HG03108 (cell line): Measurements from ENCODE around the gene STMN3.
"Not testable (repeated sequence)": the region's sequence is repeated elsewhere in the genome, so short reads cannot be mapped to it uniquely, and the experiment has no call there.

ENCODE experiments used
- ATAC-seq: cut with Tn5 transposase; IDR thresholded peaks from one replicate; pipeline ENCODE4 v1.9.1; 2021; ENCODE audit warnings: moderate library complexity; ENCODE audit not compliant: unreplicated experiment

Gene STMN3

DNA sequence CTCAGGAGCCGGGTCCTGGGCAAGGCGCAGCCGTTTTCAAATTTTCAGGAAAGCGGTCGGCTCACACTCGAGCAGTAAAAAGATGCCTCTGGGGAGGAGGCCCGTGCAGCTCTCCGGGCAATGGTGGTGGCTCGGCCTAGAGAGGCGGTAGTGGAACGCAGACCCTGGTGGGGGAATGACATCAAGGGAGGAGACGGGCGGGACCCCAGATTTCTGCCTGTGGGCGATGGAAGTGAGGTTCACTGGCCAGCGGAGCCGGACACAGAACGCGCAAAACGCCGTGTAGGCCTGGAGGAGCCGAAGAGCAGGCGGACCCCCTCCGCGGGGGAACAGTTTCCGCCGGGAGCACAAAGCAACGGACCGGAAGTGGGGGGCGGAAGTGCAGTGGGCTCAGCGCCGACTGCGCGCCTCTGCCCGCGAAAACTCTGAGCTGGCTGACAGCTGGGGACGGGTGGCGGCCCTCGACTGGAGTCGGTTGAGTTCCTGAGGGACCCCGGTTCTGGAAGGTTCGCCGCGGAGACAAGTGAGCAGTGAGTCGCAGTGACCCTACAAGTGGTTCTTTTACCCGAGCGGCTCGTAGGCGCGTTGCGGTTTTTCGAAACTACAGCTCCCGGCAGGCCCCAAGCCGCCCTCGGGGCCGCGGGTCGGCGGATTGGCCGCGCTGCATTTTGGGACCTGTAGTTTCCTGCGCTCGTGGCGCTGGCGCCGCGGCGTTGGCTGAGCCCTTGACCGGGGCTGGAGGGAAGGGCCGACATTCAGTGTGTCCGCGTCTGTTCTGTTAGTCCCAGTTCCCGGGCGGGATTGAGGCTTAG lies 4.9 kb upstream of the STMN3 start, which contains the start of gene RTEL1:
TSS of gene RTEL1 (plus strand) at position 376 of the 812 bp plus-strand sequence. CDS start 1,091 bp downstream, outside the sequence.
- ATAC-seq = peak; percentile 77

DNA sequence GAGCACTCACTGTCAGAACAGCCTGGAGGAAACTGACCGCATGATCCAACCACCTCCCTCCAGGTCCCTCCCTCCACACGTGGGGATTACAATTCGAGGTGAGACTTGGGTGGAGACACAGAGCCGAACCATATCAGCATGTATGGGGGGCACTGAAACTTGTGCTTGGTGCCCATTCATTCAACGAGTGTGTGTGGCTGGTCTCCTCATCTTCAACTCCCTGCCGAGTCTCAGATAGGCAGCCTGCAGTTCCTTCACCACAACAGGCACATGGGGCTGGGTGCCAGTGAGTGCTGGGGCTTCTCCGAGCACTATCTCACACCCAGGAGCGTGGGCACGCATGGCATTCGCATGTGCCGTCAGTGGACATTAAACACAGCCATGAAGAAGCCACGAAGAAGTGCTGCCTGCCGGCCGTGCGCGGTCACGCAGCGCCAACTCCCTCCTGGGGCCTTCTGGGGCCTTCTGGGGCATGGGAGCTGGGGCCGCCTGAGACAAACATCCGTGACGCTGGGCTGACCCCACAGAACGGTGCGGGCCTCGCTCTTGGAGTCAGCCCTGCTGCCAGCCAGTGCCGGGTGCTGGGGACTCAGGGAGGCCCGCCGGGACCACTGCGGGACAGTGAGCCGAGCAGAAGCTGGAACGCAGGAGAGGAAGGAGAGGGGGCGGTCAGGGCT lies 4.2 kb upstream of the STMN3 start:
- no peak for ATAC-seq

DNA sequence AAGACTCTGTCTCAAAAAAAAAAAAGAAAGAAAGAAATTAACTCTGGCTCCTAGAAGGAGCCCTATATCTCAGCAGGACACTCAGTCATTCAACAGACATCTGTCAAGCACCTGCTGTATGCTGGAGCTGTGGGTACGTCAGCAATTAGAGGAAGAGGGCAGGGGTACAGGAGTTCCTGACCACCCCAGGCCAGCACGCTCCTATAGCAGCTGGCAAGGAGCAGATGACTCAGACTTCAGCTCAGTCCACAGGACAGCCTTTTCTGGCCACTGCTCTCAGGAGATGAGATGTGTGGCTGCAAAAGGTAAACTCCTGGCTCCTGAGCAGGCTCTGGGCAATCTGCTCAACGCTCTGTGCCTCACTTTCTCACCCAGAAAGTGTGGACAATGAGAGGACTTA lies 3.2 kb upstream of the STMN3 start:
- no peak for ATAC-seq

DNA sequence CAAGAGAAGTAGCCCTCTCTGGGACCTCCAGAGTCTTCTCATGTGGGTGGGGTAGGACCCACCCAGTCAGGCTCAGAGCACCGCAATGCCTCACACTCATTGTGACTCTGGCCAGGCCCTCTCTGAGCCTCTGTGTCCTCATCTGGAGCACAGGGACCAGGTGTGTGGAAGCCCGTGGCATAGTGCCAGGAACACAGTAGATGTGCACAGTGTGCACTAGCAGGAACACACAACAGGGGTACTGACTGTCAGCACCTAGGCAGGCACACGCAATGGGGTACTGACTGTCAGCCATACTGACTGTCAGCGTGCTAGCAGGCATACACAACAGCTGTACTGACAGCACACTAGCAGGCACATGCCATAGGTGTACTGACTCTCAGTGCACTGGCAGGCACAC lies 2.0 kb upstream of the STMN3 start:
- ATAC-seq = no peak

DNA sequence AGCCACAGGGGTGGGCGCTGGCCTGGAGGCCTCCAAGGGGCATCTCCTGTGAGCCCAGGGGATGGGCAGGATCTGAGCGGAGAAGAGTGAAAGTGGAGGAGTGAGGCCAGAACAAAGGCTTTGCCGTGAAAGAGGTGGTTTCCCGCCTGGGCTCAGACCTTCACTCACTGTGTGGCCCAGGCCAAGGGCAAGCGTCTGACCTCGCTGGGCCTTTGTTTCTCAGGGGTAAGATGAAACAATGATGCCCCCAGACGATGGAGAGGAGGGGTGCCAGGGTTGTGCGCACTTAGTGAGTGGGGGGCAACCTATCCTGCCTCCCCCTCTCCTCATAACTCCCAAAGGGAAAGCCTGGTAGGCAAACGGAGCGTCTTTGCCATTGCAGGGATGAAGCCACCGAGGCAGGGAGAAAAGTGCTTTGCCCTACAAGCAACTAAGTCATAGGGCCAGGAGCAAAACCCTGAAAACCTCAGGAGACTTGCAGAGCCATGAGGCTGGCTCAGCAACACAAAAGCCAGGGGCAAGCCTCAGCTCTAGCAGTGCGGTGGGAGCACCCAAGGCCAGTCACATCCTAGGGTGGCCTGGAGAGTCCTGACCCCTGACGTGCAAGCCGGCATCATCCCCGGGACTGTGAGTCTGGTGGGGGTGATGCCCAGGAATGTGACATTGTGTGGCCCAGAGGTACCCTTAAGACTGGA lies 897 bp upstream of the STMN3 start:
- no peak for ATAC-seq

DNA sequence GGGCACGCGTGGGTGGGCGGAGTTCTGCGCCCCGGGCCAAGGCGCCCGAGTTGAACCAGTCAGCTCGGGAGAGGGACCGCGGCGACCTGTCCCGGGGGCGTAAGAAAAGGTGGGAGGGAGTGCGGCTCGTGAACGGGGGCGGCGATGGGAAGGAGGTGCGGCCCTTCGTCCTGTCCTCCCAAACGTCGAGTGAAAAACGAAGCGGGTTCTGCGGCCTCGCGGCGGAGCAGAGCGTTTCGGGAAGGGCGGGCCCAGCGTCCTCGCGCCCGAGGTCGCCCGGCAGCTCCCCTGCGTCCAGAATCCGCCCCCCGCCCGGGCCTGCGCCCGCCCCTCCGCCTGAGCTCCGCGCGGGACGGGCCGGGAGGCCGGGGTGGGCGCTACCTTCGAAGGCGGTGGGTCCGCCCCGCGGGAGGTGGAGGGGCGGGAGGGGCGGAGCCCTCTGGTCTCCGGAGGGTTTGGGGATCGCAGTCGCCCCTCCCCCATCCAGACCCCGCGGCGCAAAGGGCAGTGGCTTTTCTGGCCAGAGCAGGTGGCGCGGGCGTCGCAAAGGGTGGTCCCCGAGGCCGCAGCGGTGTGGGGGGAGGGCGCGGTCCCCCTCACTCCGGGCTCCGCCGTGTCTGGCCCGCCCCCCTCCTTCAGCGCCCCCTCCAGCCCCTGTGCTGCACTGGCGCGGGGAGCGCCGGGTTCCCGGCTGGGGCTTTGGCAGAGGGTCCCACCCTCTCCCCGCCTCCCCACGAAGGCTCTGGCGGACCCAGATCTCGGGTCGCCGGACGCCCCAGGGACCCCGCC lies 838 bp downstream of the STMN3 start:
- no peak for ATAC-seq

DNA sequence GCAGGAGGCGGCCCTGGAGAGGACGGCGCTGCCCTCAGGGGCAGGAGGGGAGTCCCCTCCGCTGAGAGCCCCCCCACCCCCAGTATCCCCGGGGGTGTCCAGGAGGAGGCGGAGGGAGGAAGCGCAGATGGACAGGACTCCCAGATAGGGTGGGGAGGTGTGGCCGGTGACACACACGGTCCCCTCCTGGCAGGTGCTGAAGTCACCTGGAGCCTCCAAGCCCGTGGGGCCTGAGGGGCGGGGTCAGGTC lies 1.4 kb downstream of the STMN3 start:
- no peak for ATAC-seq

DNA sequence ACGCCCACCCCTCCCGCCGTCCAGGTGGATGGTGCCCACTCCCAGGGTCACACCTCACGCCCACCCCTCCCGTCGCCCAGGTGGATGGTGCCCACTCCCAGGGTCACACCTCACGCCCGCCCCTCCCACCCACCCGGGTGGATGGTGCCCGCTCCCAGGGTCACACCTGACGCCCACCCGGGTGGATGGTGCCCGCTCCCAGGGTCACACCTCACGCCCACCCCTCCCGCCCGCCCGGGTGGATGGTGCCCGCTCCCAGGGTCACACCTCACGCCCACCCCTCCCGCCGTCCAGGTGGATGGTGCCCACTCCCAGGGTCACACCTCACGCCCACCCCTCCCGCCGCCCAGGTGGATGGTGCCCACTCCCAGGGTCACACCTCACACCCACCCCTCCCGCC lies 2.7 kb downstream of the STMN3 start:
- ATAC-seq = not testable (repeated sequence)

DNA sequence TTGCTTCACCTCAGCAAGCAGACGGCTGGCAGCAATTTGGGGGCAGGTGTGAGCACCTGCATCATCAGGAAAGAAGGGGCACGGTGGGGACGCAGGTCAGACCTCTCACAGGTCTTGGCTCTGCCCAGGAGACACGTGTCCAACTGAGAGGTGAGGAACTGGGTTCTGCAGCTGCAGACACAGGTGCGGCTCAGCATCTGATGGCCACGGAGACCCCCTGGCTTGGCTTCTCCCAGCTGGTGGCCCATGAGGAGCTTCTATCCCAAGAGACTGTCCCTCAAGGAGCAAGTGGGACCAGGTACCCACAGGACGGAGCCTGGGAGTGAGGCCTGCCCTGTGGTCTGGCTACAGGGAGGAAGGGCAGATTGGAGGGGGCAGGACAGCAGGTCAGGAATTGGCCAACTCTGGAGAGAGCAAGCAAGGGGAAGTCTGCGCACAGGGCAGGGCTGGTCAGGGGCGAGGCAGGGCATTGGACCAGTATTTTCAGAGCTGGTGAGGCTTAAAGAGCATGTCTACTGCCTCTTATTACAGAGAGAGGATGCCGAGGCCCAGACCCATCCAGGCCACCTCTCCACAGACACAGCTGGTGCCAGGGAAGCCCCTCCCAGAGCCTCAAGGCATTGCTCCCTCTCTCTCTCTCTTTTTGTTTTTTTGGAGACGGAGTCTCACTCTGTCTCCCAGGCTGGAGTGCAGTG lies 4.2 kb downstream of the STMN3 start:
- no peak for ATAC-seq

DNA sequence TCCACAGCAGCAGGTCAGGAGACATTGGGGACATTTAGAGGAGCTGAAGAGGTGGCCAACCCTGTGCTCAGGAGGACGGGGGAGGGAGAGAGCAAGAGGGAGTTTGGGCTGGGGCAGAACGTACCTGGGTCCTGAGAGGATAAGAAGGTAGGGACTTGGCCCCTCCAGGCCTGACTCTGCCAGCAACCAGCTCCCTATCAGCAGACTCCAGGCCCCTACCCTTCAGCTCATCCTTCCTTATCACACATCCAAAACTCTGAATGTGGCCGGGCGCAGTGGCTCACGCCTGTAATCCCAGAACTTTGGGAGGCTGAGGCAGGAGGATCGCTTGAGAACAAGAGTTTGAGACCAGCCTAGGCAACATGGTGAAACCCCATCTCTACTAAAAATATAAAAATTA lies 5.0 kb downstream of the STMN3 start:
- no peak for ATAC-seq

DNA sequence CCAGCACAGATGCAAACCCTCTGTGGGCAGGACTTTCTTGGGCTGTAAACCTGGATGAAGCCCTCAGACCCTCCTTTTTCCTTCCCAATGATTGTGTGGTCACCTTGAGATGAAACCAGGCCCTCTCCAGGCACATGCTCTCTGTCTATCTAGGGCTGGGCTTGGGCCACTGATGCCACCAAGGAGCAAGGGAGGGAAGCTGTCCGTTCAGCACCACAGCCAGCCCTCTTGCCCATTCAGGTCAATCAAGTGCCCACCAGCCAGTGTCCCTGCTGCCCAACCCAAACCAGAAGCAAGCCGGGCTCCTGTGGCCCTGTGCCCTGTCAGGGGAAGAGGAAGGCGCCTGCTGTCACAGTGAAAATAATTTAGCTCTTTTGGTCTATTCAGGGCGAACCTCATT lies 8.0 kb downstream of the STMN3 start:
- ATAC-seq = no peak

DNA sequence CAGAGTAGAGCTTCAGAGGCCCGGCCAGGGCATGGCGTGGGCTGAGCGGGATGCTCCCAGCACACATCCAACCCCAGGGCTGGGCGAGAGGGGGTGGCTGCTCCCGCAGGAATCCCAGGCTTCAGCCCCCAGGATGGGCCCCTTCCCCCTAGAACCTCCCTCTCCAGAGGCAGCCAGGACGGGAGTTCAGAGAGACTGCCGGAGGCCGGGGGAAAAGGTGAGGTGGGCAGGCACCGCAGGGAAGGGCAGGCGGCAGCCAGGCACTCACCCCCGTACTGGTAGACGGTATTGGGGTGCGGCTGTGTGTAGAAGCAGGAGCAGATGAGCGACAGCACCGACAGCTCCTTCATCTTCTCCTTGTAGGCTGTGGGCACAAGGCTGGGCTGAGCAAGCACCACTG lies 9.3 kb downstream of the STMN3 start:
- no peak for ATAC-seq

DNA sequence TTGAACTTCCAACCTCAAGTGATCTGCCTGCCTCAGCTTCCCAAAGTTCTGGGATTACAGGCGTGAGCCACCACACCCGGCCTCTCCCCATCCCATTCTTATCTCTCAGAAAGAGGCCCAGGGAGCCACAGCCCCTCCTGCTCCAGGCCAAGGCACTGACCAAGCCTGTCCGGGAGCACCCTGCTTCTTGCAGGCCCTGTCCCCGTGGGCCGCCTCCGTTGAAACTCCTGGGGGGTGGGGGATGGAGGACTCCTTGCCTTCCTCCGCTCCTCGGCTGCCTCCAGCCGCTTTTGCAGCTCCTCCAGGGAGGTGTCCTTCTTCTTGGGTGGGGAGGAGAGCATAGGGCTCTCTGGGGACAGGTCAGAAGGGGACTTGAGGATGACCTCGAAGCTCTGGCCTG lies 9.7 kb downstream of the STMN3 start:
- no peak for ATAC-seq

DNA sequence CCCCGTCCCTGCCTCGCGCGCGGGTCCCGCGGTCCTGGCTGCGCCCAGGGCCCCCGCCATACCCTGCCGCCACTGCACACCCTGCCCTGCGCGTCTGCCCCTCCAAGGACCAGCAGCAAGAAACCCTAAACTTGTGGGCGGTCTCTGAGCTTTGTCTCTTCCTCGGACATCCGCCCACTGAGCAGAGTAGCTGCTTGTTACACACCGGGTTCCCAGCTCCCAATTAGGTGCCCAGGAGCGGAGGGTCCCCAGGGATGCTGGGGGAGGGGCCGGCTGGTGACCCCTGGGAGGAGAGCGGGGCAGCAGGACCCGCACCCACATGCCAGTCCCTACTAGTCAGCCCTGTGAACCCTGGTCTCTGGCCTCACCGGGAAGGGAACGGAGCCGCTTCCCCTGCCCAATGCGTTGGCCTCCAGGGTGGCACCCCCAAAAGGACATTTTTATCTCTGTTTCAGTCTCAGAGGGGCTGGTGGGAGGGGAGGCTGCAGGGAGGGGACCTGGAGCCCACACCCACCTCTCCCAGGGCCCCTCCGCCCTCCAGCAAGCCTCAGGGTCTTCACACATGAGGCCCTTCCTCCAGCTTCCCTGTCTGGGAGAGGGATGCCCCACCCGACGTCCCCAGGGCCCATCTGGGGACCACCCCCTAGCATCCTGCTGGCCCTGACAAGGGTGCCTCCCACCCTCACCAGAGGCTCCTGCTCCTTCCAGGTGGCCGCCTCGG lies 10.5 kb downstream of the STMN3 start:
- ATAC-seq = no peak

DNA sequence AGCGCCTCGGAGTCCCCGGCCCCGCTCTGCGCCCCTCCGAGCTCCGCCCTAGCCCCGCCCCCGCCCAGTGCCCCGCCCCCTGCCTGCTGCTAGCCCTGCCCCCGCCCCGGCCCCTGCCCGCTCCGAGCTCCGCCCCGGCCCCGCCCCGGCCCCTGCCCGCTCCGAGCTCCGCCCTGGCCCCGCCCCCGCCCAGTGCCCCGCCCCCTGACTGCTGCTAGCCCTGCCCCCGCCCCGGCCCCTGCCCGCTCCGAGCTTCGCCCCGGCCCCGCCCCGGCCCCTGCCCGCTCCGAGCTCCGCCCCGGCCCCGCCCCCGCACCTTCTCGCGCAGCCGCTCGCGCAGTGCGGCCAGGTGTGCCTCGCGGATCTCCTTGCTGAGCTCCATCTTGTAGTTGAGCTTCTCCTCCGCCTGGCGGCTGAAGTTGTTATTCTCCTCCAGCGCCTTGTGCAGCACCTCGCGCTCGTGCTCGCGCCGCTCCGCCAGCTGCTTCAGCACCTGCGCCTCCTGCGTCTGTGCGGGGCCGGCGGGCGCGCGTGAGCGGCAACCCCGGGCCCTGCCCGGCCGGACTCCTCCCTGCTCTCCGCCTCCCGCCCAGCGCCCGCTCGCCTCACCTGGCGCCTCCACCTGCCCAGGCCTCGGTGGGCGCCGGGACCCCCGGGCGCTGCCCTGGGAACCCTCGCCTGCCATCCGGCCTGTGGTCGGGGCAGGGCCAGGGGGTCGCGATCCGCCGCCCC lies 11.3 kb downstream of the STMN3 start:
- ATAC-seq = peak; percentile 62

DNA sequence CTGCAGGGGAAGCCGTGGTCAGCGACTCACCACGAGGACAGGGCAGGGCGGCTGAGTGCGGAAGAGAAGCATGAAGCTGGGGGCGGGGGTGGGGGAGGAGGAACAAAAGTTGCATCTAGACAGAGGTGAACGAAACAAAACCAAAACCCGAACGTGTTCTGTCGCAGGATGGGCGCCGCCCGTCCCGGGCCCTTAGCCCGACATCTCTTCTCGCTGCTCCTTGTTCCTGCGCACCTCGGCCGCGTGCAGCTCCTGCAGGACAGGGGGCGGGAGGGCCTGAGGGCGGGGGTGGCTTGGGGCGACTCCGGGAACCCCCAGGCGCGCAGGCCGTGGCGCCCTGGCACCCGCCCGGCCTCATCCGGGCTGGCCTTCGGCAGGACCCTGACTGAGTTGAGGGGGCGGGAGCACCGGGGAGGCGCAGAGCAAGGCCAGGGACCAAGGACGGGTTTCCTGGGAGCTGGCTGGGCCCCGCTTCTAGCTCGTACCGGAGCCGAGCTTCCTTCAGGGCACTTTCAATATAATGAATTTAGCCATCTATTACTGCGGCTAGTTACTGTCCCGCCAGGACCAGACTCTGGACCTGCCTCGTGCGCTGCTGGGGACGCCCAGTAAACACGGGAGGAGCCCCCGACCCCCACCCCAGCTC lies 12.0 kb downstream of the STMN3 start:
- ATAC-seq = no peak

DNA sequence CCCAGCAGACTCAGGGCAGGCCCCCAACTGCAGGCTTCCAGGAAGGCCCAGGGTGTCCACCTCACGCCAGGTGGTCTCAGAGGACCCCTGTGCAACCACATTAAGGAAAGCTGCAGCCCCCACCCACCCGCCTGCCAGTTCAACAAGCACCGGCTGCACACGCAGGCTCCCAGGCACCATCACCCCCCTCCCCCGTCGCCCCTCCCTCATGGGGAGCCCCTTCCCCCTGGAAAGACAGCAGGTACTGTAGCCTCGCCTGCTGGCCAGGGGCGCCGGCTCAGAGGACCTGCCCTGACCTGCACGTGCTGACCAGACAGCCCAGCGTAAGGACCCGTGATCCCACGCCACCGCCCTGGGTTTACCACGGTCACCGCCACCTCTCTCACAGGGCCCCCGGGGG lies 12.5 kb downstream of the STMN3 start:
- not testable (repeated sequence) for ATAC-seq

DNA sequence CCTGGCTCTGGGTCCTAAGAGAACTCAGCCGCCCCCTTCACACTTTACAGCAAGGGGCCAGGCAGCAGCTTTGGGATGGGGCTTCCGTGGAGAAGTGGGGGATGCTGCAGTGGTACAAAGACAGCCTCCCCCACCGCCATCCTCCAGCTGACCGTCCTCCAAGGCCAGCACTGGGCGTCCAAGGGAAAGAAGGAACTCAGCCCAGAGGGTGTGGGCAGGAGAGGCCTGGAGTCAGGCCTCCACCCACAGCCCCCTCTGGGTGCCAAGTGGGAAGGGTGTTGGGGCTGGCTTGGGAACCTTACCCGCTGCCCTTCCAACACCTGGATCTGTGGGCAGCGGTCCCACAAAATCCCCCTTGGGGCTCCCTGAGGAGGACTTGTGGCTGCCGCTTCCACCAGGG lies 13.1 kb downstream of the STMN3 start:
- ATAC-seq = no peak
